Prostate gland (tissue), 2 donors: ENCODE results near the gene ZNF212. TPM values are rescaled to one million over a fixed set of nuclear protein-coding genes. Genes with fewer than 3 reads are reported as not detected.

Experiments used
- DNase-seq: peaks from one replicate; pipeline ENCODE4 v3.0.0-alpha.2; 2019; ENCODE audit warnings: low spot score
- H3K27ac ChIP-seq, 2 donors: fragments of 200-600 bp; sonication (generic); 2 replicates each; pipeline ENCODE4 v1.5.1; 2017 to 2019
- H3K27me3 ChIP-seq: fragments of 200-600 bp; sonication (generic); replicated peaks from 2 replicates; pipeline ENCODE4 v1.5.1; 2019; ENCODE audit not compliant: insufficient read depth
- H3K36me3 ChIP-seq, 2 donors: fragments of 200-600 bp; sonication (generic); 1 replicate in 1 of 2; 2 replicates in 1 of 2; pipeline versions ENCODE4 v1.5.1 to v1.8.1; 2017 to 2019
- H3K4me1 ChIP-seq: fragments of 200-600 bp; sonication (generic); replicated peaks from 2 replicates; pipeline ENCODE4 v1.5.1; 2019
- H3K4me3 ChIP-seq, 2 donors: fragments of 200-600 bp; sonication (generic); 2 replicates each; pipeline ENCODE4 v1.5.1; 2017 to 2019
- H3K9me3 ChIP-seq: fragments of 200-600 bp; sonication (generic); 2 replicates; pipeline ENCODE4 v1.5.1; 2017
- POLR2A ChIP-seq: fragments of 450-650 bp; IDR thresholded peaks from one replicate; pipeline ENCODE4 v1.6.1; 2016; ENCODE audit warnings: antibody characterized with exemption, mild to moderate bottlenecking
- POLR2AphosphoS5 ChIP-seq: sonication (generic); formaldehyde crosslinking; IDR thresholded peaks from one replicate; pipeline ENCODE4 v1.6.1; 2017; ENCODE audit warnings: antibody characterized with exemption
- WGBS: methylation state at CpG from one replicate; pipeline ENCODE4 v1.1.5; 2018; 5-methylcytosine and 5-hydroxymethylcytosine counted together
- intact Hi-C: fragments of 100-400 bp; cut with DNase I; formaldehyde crosslinking; loops from one replicate; pipeline ENCODE4 v1.14.2; 2022
- total RNA-seq, 2 donors: library from RNA; depleted of rRNA; stranded (reverse); fragments of >200 nt; gene quantifications; one replicate each; pipeline ENCODE4 v1.1.0, GENCODE V29; 2016
- TF ChIP-seq, protein P1 (sequence below), 4 experiments: fragments of 200-600 bp in 2 of 4; fragments of 450-650 bp in 2 of 4; sonication (generic) in 2 of 4; IDR thresholded peaks; 1 replicate in 3 of 4; 2 replicates in 1 of 4; pipeline ENCODE4 v1.5.1; 2016 to 2019; ENCODE audit warnings: antibody characterized with exemption in 4 of 4, mild to moderate bottlenecking in 2 of 4, moderate library complexity in 2 of 4

Gene ZNF212
- total RNA-seq, 2 donors from 2014 or later: 8.9 to 15.9 TPM

DNA sequence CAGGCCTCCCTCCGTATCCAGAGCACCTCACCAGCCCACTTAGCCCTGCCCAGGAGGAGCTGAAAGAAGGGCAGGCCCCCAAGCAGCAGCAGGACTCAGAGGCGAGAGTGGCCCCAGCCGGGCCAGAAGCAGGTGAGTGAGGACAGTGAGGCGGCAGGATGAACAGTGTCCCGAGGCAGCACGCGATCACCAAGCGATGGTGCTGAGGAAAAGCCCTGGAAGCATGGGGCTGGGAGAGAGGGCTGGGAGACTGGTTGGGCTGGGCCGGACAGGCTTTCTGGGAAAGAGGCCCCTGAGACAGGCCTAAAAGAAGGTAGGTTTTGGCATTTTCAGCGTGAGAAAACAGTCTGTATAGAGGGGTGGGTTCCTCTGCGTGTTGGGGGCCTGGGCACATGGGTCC, 38.9 kb downstream of the ZNF212 start:
- Histone ChIP-seq H3K4me1 (no peaks in the 10 kb centered on the region), H3K27me3 (no peaks in the 10 kb centered on the region), H3K4me3 (no peak overlapping the region), H3K27ac (no peak overlapping the region), H3K9me3 (no peaks in the 10 kb centered on the region), H3K36me3 (peaks cover 0 to 14% of the 10 kb centered on the region in 2 donors)
- DNase-seq: no peak
- intact Hi-C loops: no loop called here
- WGBS: 96% methylated on average over 11 of the region's 11 CpGs
- TF ChIP-seq POLR2AphosphoS5 (no peak), POLR2A (no peak)
- TF ChIP-seq, protein P1, sequence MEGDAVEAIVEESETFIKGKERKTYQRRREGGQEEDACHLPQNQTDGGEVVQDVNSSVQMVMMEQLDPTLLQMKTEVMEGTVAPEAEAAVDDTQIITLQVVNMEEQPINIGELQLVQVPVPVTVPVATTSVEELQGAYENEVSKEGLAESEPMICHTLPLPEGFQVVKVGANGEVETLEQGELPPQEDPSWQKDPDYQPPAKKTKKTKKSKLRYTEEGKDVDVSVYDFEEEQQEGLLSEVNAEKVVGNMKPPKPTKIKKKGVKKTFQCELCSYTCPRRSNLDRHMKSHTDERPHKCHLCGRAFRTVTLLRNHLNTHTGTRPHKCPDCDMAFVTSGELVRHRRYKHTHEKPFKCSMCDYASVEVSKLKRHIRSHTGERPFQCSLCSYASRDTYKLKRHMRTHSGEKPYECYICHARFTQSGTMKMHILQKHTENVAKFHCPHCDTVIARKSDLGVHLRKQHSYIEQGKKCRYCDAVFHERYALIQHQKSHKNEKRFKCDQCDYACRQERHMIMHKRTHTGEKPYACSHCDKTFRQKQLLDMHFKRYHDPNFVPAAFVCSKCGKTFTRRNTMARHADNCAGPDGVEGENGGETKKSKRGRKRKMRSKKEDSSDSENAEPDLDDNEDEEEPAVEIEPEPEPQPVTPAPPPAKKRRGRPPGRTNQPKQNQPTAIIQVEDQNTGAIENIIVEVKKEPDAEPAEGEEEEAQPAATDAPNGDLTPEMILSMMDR (IDR thresholded peaks at IDR 0.05): no peak

DNA sequence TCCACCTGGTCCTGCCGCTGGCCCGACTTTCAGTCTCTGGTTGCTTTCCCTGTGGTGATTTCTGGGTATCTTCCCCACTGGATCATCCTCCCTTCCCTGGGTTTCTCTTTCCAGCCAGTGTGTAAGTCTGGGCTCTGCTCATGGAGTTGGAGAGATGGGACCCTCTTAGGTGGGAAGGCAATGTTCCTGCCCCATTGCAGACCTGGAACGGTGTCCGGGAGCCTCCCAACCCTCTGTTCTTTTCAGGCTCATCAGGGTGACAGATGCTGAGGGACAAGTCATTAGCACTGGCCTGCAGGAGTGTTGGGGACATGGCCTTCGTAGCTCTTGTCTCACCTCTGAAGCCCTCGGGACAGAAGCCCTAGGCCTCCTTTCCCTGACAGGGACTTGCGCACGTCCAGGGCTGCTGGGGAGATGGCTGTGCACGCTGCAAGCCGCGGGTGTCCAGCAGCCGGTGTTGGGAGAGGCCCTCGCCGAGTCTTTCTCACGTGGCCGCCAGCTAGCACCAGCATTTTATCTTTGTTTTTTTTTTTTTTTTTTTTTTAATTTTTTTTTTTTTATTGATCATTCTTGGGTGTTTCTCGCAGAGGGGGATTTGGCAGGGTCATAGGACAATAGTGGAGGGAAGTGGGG, 39.8 kb downstream of the ZNF212 start:
- Histone ChIP-seq H3K9me3 (no peaks in the 10 kb centered on the region), H3K27me3 (no peaks in the 10 kb centered on the region), H3K4me1 (no peaks in the 10 kb centered on the region), H3K4me3 (no peak overlapping the region), H3K36me3 (peaks cover 0 to 14% of the 10 kb centered on the region in 2 donors), H3K27ac (no peak overlapping the region)
- TF ChIP-seq POLR2AphosphoS5: no peak
- TF ChIP-seq, protein P1 (IDR thresholded peaks at IDR 0.05): no peak
- TF ChIP-seq POLR2A: no peak
- DNase-seq: no peak
- 95% methylated on average over 17 of the region's 17 CpGs for WGBS
- intact Hi-C loops: no loop called here

DNA sequence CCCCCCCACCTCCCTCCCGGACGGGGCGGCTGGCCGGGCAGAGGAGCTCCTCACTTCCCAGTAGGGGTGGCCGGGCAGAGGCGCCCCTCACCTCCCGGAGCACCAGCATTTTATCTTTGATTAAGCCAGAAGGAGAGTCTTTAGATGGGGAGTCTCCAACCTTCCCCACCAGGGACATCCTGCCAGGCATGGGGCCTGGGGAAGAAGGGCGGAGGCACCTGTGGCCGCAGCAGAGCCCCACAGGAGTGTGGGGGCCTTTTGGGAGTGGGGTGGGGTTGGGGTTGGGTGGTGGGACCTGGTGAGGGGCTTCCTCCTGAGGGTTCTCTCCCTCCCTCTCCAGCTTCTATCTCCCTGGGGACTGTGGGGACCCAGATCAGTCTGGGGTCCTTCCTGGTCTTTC, 40.7 kb downstream of the ZNF212 start:
- no peak for DNase-seq
- intact Hi-C loops: no loop called here
- H3K36me3 ChIP-seq: peaks cover 0 to 14% of the 10 kb centered on the region in 2 donors

DNA sequence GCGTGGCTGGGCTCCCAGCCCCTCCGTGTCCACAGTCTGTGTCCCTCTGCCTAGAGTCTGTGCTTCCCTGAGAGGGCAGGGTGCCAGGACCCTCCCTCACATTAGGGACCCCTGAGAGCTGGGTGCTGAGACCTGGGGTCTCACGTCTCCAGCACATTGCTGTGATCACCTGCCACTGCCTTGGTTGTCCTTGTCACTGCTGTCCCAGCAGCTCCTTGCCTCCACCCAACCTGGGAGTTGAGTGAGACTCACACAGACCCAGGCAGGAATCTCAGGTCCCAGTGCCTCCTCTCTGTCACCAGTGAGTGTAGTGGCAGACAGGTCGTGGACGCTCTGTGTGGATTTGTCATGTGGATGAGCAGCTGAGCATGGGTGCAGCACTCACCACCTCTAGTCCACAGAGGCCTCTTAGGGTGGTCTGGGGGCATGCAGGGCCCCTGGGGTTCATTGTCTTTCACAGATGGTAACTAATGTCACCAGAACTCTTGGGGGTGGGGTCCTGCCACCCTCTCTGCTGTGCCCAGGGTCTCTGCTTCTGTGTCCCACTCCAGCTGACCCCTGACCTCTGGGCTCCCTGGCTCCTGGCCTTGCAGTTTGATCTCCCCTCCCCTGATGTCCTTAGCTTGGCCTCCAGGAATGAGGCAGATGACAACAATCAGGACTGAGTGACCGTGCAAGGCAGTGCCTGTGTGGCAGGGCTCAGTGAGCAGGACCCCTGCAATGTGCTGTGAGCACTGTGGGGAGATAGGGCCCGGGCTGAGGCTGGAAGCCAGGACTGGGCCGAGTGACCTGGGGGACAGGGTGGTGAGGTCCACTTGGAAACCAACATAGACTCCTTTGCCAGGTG, 41.4 kb downstream of the ZNF212 start:
- Histone ChIP-seq H3K4me3 (no peak overlapping the region), H3K27ac (no peak overlapping the region), H3K9me3 (no peaks in the 10 kb centered on the region), H3K36me3 (peaks cover 0 to 14% of the 10 kb centered on the region in 2 donors), H3K27me3 (no peaks in the 10 kb centered on the region), H3K4me1 (no peaks in the 10 kb centered on the region)
- WGBS: 93% methylated on average over 8 of the region's 8 CpGs
- DNase-seq: no peak
- intact Hi-C loops: no loop called here
- no peak for TF ChIP-seq POLR2A
- TF ChIP-seq, protein P1 (IDR thresholded peaks at IDR 0.05): no peak
- TF ChIP-seq POLR2AphosphoS5: no peak

More for the DNA sequence above, 40.7 kb downstream of the ZNF212 start:
- Histone ChIP-seq H3K4me1 (no peaks in the 10 kb centered on the region), H3K27ac (no peak overlapping the region), H3K9me3 (no peaks in the 10 kb centered on the region), H3K4me3 (no peak overlapping the region), H3K27me3 (no peaks in the 10 kb centered on the region)
- TF ChIP-seq POLR2AphosphoS5 (no peak), POLR2A (no peak)
- TF ChIP-seq, protein P1 (IDR thresholded peaks at IDR 0.05): no peak
- 87% methylated on average over 8 of the region's 9 CpGs for WGBS
